HG02642 (cell line): Measurements from ENCODE around the gene EQTN.

Source experiments
- ATAC-seq: cut with Tn5 transposase; IDR thresholded peaks from one replicate; pipeline ENCODE4 v1.9.1; 2021; ENCODE audit warnings: mild to moderate bottlenecking; ENCODE audit not compliant: unreplicated experiment, poor library complexity

EQTN gene

DNA sequence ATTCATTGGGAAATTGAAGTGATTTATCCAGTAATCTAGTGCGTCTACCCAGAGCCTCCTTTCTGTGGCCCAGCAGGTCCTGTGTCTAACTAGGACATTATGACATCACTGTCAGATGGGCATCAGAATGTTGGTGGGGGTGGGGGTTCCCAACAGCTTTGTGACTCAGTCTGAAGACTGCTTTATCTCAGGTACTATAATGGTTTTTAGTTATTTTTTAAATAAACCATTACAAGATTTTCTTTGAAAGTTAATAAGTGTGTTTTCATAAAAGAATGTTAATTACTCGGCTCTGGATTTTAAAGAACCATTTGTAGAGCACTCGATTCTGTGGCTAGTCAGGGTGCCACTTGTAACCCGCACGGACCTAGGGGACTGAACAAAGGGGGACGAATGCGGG is at the start of gene EQTN:
EQTN (minus strand) TSS at position 101 of the 400 bp plus-strand sequence; CDS start at position 6, 95 bp downstream.
- ATAC-seq: no peak

- ATAC-seq: no peak
Measured at GRCh38 chr9:27344776-27345175, 47.8 kb upstream of the EQTN start.

DNA sequence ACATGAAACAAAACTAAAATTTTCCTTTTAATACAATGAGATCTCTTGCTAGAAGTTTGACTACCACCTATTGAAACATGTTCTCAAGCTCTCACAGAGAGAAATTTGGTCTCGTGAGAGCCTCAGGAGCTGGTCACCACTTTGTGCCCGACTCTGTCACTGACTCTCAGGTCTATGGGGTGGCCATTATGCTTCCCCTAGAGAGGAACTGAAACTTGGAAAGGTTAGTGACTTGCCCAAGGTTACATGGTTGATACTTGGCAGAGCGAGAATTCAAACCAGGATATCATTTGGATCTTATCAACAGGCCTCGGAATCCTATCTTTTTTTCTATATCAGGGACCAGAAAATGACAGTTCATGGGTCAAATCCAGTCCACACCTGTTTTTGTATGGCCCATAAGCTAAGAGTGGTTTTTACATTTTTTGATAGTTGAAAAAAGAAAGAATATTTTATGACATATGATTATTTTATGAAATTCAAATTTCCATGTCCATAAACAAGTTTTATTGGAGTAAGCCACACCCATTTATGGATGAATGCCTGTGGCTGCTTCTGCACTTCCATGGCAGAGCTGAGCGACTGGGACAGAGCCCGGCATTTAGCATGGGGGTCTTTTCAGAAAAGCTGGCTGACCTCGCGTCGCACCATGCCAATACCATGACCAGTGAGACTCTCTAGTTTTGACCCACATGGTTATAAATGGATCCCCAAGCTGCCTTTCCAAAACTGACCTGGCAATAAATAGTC is 44.8 kb upstream of the EQTN start:
- no peak for ATAC-seq

GRCh38 chr9:27340961-27341511 is 44.1 kb upstream of the EQTN start:
- no peak for ATAC-seq

DNA sequence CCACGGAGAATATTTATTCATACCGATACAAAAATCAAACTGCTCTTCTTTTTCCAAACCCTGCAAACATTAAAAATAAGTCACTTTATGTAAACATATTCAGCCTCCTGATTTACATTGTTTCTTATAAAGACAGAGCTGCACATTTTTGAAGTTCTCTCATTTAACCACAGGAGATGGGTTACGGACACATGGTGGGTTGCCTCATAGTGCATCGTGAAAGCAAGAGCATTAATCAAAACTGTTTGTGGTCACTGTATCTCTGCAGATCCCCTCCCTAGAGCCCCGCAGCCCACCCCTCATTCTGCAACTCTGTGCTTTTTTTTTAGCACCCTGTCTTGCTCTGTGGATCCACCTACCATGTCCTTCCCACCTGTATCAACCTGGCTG is 43.3 kb upstream of the EQTN start:
- no peak for ATAC-seq

GRCh38 chr9:27339661-27340284 is 42.8 kb upstream of the EQTN start:
- no peak for ATAC-seq

DNA sequence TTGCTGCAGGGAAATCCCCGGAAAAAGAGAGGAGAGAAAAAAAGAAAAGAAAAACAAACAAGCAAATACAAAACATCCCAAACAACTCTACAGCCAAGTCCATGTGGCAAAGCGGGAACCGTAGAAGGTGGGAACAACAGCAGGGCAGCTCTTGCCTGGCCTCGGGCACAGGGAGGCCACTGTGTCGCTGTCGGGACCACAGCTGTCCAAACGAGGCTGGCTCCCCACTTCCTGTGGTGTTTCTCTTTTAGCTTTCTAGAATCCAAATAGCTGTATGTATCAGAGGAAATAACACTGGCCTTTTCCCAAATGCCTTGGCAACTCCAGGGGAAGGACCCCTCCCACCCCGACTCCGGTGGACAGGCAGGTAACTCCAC is 41.6 kb upstream of the EQTN start:
- ATAC-seq: no peak

- ATAC-seq: no peak
Measured at GRCh38 chr9:27337833-27338526, 41.0 kb upstream of the EQTN start.

DNA sequence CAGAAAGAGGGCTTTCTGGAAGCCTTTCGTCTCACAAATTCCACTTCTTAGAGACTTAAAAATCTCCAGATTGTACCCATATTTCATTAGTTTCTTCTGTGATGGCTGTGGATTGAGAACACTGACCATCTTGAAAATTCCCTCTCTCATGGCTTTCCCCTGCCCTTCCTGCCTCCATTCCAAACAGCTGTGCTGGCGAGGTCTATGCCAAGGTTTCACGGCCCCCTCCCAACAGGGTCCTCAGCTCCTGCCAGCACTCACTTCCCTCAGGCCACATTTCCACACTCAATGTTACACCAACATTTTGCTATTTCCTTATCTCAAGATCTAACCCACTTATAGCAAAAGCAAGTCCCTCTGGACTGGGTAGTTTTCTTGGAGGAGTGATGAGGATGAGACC is 40.3 kb upstream of the EQTN start:
- ATAC-seq: no peak

DNA sequence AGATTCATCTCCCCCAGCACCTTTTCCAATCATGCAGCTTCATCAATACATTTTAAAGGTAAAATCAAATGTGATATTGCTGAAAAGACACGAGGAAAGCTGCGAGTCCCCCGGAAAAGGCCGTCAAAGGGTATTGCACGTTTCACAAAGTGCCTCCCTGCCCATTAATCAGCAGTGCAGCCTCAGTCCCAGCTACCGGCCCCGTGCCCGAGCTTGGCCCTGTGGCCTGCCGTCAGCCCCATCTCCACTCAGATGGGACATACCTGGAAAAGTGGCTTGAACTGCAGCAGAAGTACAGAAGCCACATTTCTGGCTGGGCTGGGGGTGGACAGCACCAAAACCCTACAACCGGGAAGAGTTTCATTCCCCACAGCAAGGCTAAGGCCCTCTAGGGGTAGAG is 39.9 kb upstream of the EQTN start:
- ATAC-seq: no peak

DNA sequence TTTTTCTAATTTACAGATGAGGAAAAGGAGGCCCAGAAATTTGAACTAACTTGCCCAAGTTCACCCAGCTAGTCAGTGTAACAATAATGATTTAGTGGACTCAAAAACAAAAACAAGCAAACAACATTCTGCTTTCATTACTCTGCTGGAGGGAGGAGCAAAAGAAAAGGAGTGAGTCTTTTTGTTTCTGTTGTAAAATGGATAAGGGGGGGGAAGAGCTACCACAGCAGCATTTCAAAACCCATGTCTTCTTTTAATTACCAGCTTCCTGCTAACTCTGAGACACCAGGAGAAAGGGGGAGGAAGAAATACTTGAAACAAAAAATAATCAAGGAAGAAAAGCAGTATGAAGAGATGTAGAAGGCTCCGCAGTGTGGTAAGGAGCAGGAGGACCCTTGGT is 39.2 kb upstream of the EQTN start:
- no peak for ATAC-seq

DNA sequence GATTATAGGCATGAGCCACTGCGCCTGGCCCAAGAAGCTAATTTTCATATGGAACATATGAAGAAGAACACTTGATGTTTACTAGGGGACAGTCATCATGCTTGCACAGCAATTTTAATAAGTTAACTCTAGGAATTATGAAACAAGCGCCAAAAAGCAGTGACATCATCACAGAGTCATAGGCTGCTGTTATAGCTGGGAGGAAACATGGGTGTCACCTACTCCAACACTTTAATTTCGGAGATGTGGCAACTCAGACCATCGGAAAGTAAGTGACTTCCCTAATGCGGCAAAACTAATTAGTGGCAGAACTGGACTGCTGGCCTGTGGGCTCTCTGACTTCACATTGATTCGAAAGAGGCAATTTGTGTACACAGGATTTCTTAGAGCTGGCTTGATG is 38.1 kb upstream of the EQTN start:
- no peak for ATAC-seq

DNA sequence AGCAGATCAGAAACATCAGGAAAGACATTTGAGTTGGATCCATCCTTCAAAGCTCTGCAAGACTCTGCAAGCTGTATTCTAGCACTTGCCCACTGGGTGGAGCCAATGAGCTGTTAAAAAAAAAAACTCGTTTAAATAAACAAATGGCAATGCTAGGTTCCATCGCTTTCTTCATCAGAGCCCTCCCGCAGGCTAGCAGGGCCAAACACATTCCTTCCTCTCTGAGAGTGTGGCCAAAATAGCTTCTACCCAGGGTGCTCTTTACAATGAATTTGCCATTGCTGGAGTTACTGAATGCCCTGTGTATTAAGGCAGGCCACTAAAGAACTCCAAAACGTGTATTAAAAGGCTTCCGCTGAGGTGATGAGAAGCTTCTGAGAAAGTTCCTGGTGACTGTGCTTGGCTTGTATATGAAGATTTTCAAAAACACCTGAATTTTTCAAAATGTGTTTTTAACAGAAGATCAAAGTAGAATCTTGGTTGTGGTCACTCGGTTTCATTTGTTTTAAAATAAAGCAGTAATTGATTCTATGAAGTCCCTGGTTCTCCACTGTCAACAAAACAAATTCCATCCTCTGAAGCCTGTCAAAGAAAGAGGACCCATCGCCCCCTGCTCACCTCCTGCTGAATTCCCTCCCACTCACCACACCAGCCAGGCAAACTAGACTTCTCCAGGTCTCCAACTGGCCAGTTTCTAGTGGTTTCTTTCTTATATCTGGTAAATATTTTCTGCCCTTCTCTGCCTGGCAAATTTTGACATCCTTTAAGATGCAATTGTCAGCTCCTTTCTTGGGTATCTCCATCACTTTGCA is 36.5 kb upstream of the EQTN start:
- peak; percentile 84 for ATAC-seq

DNA sequence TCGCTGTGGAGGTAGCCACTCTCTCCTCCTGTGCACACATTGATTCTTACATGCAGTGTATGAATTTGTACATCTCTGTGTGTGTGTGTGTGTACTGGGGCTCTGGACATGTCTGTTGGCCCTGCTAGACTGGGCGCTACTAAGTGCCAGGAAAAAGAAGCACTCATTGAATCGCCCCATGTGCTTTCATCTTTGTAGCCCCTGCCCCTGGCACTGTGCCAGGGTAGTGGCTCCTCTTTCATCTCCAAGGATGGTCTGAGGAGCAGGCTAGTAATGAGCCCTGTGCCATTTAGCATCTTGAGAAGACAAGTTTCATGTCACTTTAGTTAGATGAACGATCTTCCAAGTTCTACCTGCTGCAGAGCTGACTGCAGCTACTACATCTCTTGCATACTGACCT is 34.4 kb upstream of the EQTN start:
- no peak for ATAC-seq

DNA sequence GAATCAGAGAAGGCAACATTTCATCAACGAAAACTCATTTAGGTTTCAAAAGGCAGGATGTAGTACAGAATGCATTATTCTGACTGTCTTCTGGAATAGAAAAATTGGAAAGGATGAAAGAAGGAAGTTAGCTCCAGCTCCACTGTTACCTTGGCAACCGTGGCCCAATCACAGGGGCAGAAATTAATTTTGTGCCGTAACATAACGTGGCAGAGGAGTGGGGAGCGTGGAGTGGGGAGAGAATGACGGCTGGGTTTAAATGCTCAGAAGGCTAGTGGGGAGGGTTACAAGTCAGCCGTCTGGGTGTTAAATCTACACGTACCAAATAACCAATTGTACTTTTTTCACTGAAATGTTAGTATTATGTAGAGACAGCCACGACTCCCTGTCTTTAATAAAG is 32.3 kb upstream of the EQTN start:
- ATAC-seq: no peak

GRCh38 chr9:27328483-27328882 is 31.5 kb upstream of the EQTN start:
- no peak for ATAC-seq

DNA sequence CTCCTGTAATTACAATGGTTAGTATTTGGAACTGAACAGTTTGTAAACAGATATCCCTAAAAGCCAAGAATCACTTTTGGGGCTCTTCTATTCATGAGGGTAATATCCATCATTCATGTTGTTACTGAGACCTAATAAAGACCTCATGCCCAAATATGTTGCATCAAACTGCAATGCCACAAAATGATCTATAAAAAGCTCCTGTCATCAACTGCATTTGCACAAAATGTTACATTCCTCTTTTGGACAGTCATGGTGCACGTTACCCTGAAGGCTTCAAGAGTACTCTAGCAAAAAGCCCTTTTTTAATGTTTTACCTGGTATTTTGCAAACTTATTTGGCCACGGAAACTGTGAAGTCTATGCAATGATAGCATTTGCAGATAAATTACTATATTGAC is 14.2 kb upstream of the EQTN start:
- ATAC-seq: no peak

GRCh38 chr9:27310582-27310981 is 13.6 kb upstream of the EQTN start:
- no peak for ATAC-seq

DNA sequence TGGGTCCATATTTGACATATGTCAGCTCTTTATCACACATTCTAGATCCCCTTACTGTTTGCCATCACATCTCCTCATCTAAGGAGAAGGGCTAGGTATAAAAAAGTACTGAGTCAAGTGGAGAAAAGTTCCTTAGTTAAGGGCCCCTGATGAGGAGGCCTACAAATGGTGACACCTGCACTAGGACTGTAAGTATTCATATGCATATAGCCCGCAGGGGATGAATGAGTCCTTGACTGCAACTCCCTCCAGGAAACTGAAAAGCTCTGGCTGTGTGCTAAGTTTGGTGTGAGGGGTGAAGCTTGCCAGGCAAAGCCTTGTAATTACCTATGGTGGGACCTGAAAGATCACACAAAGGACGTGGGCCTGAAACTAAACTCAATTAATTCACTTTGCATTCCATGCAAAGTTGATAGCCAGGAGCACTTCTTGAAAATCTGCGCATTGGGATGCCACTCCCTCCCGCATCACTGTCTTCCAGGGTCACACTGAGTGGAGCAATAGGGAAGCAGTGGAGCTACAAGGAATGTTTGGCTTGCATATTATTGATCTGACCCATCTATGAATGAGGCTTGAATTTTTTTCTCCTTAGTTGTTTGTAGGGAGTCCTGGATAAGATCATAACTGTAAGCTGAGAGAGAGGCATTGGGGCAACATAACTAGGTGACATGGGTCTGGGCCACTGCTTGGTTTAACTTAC is 11.9 kb upstream of the EQTN start:
- ATAC-seq: no peak

GRCh38 chr9:27304521-27304920 is 7.6 kb upstream of the EQTN start:
- no peak for ATAC-seq
